Loucy (cell line): ENCODE data around the gene COX6B2.

Source experiments
- H2AFZ ChIP-seq: fragments of 200-600 bp; sonication (generic); 2 replicates; pipeline ENCODE4 v1.6.0; 2016; ENCODE audit warnings: antibody characterized with exemption, mild to moderate bottlenecking, low read length, moderate library complexity
- H3F3A ChIP-seq: fragments of 200-600 bp; 2 replicates; pipeline ENCODE4 v1.6.0; 2016; ENCODE audit warnings: antibody characterized with exemption, low read depth, mild to moderate bottlenecking
- H3K27me3 ChIP-seq: fragments of 200-600 bp; sonication (generic); 2 replicates; pipeline ENCODE4 v1.6.1; 2014; ENCODE audit warnings: low read length, mild to moderate bottlenecking; ENCODE audit not compliant: insufficient read depth, poor library complexity, severe bottlenecking
- H3K36me3 ChIP-seq: fragments of 200-600 bp; sonication (generic); 2 replicates; pipeline ENCODE4 v1.6.1; 2016; ENCODE audit warnings: low read length; ENCODE audit not compliant: insufficient read depth
- H3K4me1 ChIP-seq: fragments of 200-600 bp; sonication (generic); 2 replicates; pipeline ENCODE4 v1.5.1; 2014; ENCODE audit warnings: low read length, mild to moderate bottlenecking; ENCODE audit not compliant: insufficient read depth, poor library complexity, severe bottlenecking
- H3K4me2 ChIP-seq: fragments of 200-600 bp; sonication (generic); 2 replicates; pipeline ENCODE4 v1.6.0; 2014; ENCODE audit warnings: antibody characterized with exemption, low read length, low read depth, mild to moderate bottlenecking; ENCODE audit not compliant: poor library complexity, severe bottlenecking
- H3K4me3 ChIP-seq: fragments of 200-600 bp; sonication (generic); 2 replicates; pipeline ENCODE4 v1.5.1; 2014; ENCODE audit warnings: low read length, mild to moderate bottlenecking, mixed read lengths; ENCODE audit not compliant: poor library complexity, severe bottlenecking
- H3K79me2 ChIP-seq: fragments of 200-600 bp; sonication (generic); 2 replicates; pipeline ENCODE4 v1.6.1; 2014; ENCODE audit warnings: low read length; ENCODE audit not compliant: insufficient read depth
- H3K9ac ChIP-seq: fragments of 200-600 bp; sonication (generic); 2 replicates; pipeline ENCODE4 v1.6.0; 2014; ENCODE audit warnings: mild to moderate bottlenecking, low read depth, low read length, moderate library complexity; ENCODE audit not compliant: poor library complexity, severe bottlenecking
- H3K9me2 ChIP-seq: fragments of 200-600 bp; sonication (generic); replicated peaks from 2 replicates; pipeline ENCODE4 v1.6.1; 2016; ENCODE audit warnings: low read depth, low read length, mixed read lengths
- H3K9me3 ChIP-seq: fragments of 200-600 bp; sonication (generic); 2 replicates; pipeline ENCODE4 v1.6.1; 2014; ENCODE audit warnings: mild to moderate bottlenecking, antibody characterized with exemption, low read length, low read depth; ENCODE audit not compliant: insufficient read depth
- H4K20me1 ChIP-seq: fragments of 200-600 bp; sonication (generic); 2 replicates; pipeline ENCODE4 v1.6.0; 2014; ENCODE audit warnings: antibody characterized with exemption, low read length, mild to moderate bottlenecking; ENCODE audit not compliant: insufficient read depth, poor library complexity, severe bottlenecking
- CTCF ChIP-seq: fragments of 200-600 bp; sonication (generic); conservative IDR thresholded peaks from 2 replicates; pipeline ENCODE4 v1.5.1; 2014; ENCODE audit warnings: mild to moderate bottlenecking, antibody characterized with exemption, low read length
- EZH2phosphoT487 ChIP-seq: fragments of 200-600 bp; IDR thresholded peaks from 2 replicates; pipeline ENCODE4 v1.6.1; 2018; ENCODE audit warnings: antibody characterized with exemption, mild to moderate bottlenecking, moderate library complexity, borderline replicate concordance

Gene COX6B2

GRCh38 chr19:55339889-55340783 is 14.4 kb downstream of the COX6B2 start:
- H3K27me3 ChIP-seq, result no peaks in the 10 kb centered on the region
- H3K9me2 ChIP-seq, result no peaks in the 10 kb centered on the region
- peak overlapping the region; percentile 95 for H3K4me2 ChIP-seq
- peaks cover 25% of the 10 kb centered on the region for H4K20me1 ChIP-seq
- H2AFZ ChIP-seq, result no peak overlapping the region
- peak overlapping the region; percentile 99 for H3K9ac ChIP-seq
- H3K79me2 ChIP-seq, result peaks cover 29% of the 10 kb centered on the region
- H3K4me1 ChIP-seq, result peaks cover 29% of the 10 kb centered on the region
- TF ChIP-seq EZH2phosphoT487, result no peak
- no peak for TF ChIP-seq CTCF
- H3K9me3 ChIP-seq, result no peaks in the 10 kb centered on the region
- no peaks in the 10 kb centered on the region for H3K36me3 ChIP-seq
- H3K4me3 ChIP-seq, result peak overlapping the region; percentile 99
- no peaks in the 10 kb centered on the region for H3F3A ChIP-seq

GRCh38 chr19:55339105-55339888 is 15.2 kb downstream of the COX6B2 start, which contains the start of gene KMT5C:
Gene KMT5C (plus strand): TSS chr19:55339876. CDS start chr19:55341937, 2,061 bp downstream.
- no peaks in the 10 kb centered on the region for H3K36me3 ChIP-seq
- H3K9ac ChIP-seq, result peak within 1 kb of the TSS; percentile 99
- H3K27me3 ChIP-seq, result no peaks in the 10 kb centered on the region
- H3K4me2 ChIP-seq, result peak within 1 kb of the TSS; percentile 95
- H2AFZ ChIP-seq, result peak within 1 kb of the TSS; percentile 81
- TF ChIP-seq CTCF, result no peak
- no peak for TF ChIP-seq EZH2phosphoT487
- H3K4me1 ChIP-seq, result peaks cover 29% of the 10 kb centered on the region
- H3K9me2 ChIP-seq, result no peaks in the 10 kb centered on the region
- H3F3A ChIP-seq, result no peaks in the 10 kb centered on the region
- peaks cover 25% of the 10 kb centered on the region for H4K20me1 ChIP-seq
- peak within 1 kb of the TSS; percentile 99 for H3K4me3 ChIP-seq
- no peaks in the 10 kb centered on the region for H3K9me3 ChIP-seq
- peaks cover 29% of the 10 kb centered on the region for H3K79me2 ChIP-seq

GRCh38 chr19:55336101-55336500 is 18.4 kb downstream of the COX6B2 start:
- Histone ChIP-seq H3K27me3 (no peaks in the 10 kb centered on the region), H3K9me3 (no peaks in the 10 kb centered on the region), H3F3A (no peaks in the 10 kb centered on the region), H3K4me1 (peaks cover 21% of the 10 kb centered on the region), H3K36me3 (no peaks in the 10 kb centered on the region), H4K20me1 (peaks cover 11% of the 10 kb centered on the region), H3K4me3 (no peak overlapping the region), H3K9me2 (no peaks in the 10 kb centered on the region), H3K4me2 (no peak overlapping the region), H2AFZ (no peak overlapping the region), H3K9ac (no peak overlapping the region), H3K79me2 (peaks cover 12% of the 10 kb centered on the region; the same call in 1 of the 2 replicates)
- no peak for TF ChIP-seq EZH2phosphoT487
- TF ChIP-seq CTCF, result no peak
